ENCODE data around the gene DCST1.
A peak's percentile ranks its signal among the peaks of the same experiment; 100 is the strongest.

DCST1 gene

DNA sequence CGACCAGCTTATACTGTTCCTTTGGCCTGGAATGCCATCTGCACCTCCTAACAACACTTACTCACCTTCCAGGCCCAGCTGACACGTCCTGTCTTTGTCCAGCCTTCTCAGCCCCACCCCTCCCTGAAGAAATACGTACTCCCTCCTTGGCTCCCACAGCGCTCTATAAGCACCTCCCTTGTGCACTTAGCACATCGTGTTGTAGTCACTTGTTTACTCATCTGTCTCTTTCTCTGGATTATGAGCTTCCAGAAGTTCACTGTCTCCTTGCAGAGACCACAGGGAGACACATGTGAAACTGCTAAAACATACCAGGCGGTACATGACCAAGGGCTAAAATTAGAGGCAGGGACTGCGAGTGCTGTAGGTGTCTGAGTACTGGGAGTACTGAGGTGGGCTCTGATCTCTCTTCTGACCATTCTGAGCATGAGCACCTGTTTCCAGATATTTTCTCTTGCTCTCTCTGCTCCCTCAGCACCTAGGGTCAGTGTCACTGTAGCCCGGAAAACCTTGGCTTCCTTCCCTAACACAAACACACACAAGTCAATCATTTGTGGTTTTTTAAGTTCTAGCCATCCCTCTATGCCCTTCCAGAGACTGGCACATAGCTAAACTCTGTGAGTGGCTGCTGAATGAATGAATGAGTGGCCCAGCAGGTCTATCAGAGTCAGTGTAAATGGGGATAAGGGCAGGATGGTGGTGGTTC is 5.1 kb downstream of the DCST1 start:
- WGBS (ENCODE audit: insufficient coverage): 47% methylated on average over 6 of the region's 8 CpGs
- peak in 1 of 3 donors; percentile 17 for DNase-seq

DNA sequence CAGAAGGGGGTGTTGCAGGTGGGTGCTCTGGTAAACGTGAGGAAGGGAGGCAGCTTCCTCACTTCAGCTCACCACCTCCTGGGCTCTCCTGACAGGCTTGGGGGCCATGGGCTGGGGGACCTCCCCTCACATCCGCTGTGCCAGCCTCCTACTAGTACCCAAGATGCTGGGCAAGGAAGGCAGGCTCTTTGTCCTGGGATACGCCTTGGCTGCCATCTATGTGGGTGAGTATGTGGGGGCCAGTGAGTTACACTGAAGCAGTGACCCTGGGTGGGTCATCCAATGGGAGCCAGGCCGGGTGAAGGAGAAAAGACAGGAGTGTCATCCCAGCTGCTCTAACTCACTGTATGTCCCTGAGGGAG is 5.7 kb downstream of the DCST1 start:
- DNase-seq: no peak
- POLR2A ChIA-PET: interaction anchor here (0.6 kb wide), 1 partner anchor 33 kb away, joined by 3 read pairs; no protein-coding TSS in a partner anchor
- Histone ChIP-seq H3K27ac (ENCODE audit: insufficient read depth in 1 of 2, low read depth in 1 of 2, low read length in 2 of 2, poor library complexity in 1 of 2, severe bottlenecking in 2 of 2) (no peak overlapping the region), H3K36me3 (ENCODE audit: control insufficient read depth in 4 of 4, insufficient read depth in 4 of 4, low read length in 3 of 4) (no peaks in the 10 kb centered on the region), H3K4me1 (ENCODE audit: control extremely low read depth in 1 of 4, control insufficient read depth in 4 of 4, insufficient read depth in 4 of 4, low read length in 3 of 4) (peaks cover 5 to 36% (median 14%) of the 10 kb centered on the region in 4 experiments), H3K27me3 (replicated peaks in 2 of 5; ENCODE audit: control insufficient read depth in 4 of 5, insufficient read depth in 5 of 5, low read length in 4 of 5) (no peaks in the 10 kb centered on the region), H3K4me3 (ENCODE audit: control insufficient read depth in 1 of 7, extremely low read depth in 1 of 7, insufficient read depth in 4 of 7, low read depth in 2 of 7, low read length in 6 of 7) (peak overlapping the region in 1 of 7 experiments; percentile 47), H3K9me3 (ENCODE audit: control extremely low read depth in 1 of 5, control insufficient read depth in 4 of 5, insufficient read depth in 2 of 5, low read depth in 1 of 5, low read length in 4 of 5) (no peaks in the 10 kb centered on the region)
- WGBS (ENCODE audit: insufficient coverage): 70% methylated on average over 2 of the region's 4 CpGs
- CTCF ChIA-PET: interaction anchor here (0.7 to 19.3 kb wide), 9 partner anchors 9 to 83 kb away, joined by 3 to 368 read pairs (median 3); partner anchors contain the start of genes ADAM15, EFNA4 and PBXIP1

More for the DNA sequence above, 5.1 kb downstream of the DCST1 start:
- peak overlapping the region in 1 of 7 experiments; percentile 47 for H3K4me3 ChIP-seq (ENCODE audit: control insufficient read depth in 1 of 7, extremely low read depth in 1 of 7, insufficient read depth in 4 of 7, low read depth in 2 of 7, low read length in 6 of 7)
- H3K9me3 ChIP-seq (ENCODE audit: control extremely low read depth in 1 of 5, control insufficient read depth in 4 of 5, insufficient read depth in 2 of 5, low read depth in 1 of 5, low read length in 4 of 5): no peaks in the 10 kb centered on the region
- H3K36me3 ChIP-seq (ENCODE audit: control insufficient read depth in 4 of 4, insufficient read depth in 4 of 4, low read length in 3 of 4): no peaks in the 10 kb centered on the region
- H3K27ac ChIP-seq (ENCODE audit: insufficient read depth in 1 of 2, low read depth in 1 of 2, low read length in 2 of 2, poor library complexity in 1 of 2, severe bottlenecking in 2 of 2): no peak overlapping the region
- ChIA-PET POLR2A (interaction anchor here (0.6 kb wide), 1 partner anchor 33 kb away, joined by 3 read pairs; no protein-coding TSS in a partner anchor), CTCF (interaction anchor here (0.7 to 19.3 kb wide), 10 partner anchors 9 to 83 kb away, joined by 3 to 368 read pairs (median 3); partner anchors contain the start of genes ADAM15, EFNA4, PBXIP1 and PYGO2)
- peaks cover 5 to 36% (median 14%) of the 10 kb centered on the region in 4 experiments for H3K4me1 ChIP-seq (ENCODE audit: control extremely low read depth in 1 of 4, control insufficient read depth in 4 of 4, insufficient read depth in 4 of 4, low read length in 3 of 4)
- no peaks in the 10 kb centered on the region for H3K27me3 ChIP-seq (replicated peaks in 2 of 5; ENCODE audit: control insufficient read depth in 4 of 5, insufficient read depth in 5 of 5, low read length in 4 of 5)

DNA sequence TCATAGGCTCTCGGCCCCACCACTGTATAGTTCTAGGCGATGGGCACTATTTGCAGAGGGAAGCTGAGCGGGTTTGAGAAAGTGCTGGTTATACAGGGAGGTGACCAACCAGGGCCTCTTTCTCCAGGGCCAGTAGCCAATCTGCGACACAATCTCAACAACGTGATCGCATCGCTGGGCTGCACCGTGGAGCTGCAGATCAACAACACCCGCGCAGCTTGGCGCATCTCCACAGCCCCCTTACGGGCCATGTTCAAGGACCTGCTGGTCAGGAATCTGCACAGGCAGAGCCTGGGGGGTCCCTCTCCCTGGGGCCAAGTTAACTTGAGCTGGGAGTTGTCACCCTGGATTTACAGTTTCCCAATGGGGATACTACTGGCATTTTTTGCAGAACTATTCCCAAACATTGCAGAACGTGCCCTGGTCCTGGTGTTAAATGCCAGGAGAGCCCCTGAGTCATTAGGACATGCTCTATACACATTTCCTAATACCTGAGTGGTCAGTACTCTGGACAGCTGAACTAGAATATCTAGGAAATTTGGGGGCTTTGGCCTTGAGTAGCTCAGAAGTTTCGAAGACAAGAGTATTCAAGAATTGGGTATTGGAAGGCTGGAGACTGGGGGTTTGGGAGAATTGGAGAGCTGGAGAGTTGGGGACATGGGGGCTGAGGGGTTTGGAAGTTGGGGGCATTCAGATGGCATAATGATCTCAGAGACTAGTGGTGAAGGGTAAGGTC is 6.9 kb downstream of the DCST1 start:
- Histone ChIP-seq H3K27ac (ENCODE audit: insufficient read depth in 1 of 2, low read depth in 1 of 2, low read length in 2 of 2, poor library complexity in 1 of 2, severe bottlenecking in 2 of 2) (no peak overlapping the region), H3K36me3 (ENCODE audit: control insufficient read depth in 4 of 4, insufficient read depth in 4 of 4, low read length in 3 of 4) (no peaks in the 10 kb centered on the region), H3K4me1 (ENCODE audit: control extremely low read depth in 1 of 4, control insufficient read depth in 4 of 4, insufficient read depth in 4 of 4, low read length in 3 of 4) (peaks cover 8 to 46% (median 24%) of the 10 kb centered on the region in 4 experiments), H3K27me3 (replicated peaks in 2 of 5; ENCODE audit: control insufficient read depth in 4 of 5, insufficient read depth in 5 of 5, low read length in 4 of 5) (no peaks in the 10 kb centered on the region), H3K9me3 (ENCODE audit: control extremely low read depth in 1 of 5, control insufficient read depth in 4 of 5, insufficient read depth in 2 of 5, low read depth in 1 of 5, low read length in 4 of 5) (no peaks in the 10 kb centered on the region), H3K4me3 (ENCODE audit: control insufficient read depth in 1 of 7, extremely low read depth in 1 of 7, insufficient read depth in 4 of 7, low read depth in 2 of 7, low read length in 6 of 7) (no peak overlapping the region)
- ChIA-PET CTCF (interaction anchor here (1.0 to 19.3 kb wide), 7 partner anchors 10 to 97 kb away, joined by 3 to 368 read pairs (median 5); partner anchors contain the start of genes ADAM15 and EFNA4), POLR2A (interaction anchor here (0.6 kb wide), 1 partner anchor 556 kb away, joined by 5 read pairs; no protein-coding TSS in a partner anchor)
- WGBS (ENCODE audit: insufficient coverage): 98% methylated on average over 13 of the region's 14 CpGs
- DNase-seq: no peak

DNA sequence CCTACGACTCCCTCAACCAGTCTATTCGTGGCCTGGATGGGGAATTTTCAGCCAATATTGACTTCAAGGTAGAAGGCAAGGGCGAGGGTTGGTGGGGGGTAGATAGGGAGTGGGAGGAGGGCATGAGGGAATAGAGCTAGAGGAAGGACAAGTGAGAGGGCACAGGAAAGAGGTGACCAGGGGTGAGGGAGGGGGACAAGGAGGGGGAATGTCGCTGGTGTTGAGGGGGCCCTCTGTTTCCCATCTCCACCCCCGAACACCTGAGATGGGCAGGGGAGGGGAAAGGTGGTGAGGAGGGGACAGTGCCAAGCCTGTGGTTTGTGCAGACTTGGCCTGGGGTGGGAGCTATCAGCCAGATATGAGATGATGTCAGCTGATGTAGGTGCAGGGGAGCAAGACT is 9.2 kb downstream of the DCST1 start:
- POLR2A ChIA-PET: no interaction called here

DNA sequence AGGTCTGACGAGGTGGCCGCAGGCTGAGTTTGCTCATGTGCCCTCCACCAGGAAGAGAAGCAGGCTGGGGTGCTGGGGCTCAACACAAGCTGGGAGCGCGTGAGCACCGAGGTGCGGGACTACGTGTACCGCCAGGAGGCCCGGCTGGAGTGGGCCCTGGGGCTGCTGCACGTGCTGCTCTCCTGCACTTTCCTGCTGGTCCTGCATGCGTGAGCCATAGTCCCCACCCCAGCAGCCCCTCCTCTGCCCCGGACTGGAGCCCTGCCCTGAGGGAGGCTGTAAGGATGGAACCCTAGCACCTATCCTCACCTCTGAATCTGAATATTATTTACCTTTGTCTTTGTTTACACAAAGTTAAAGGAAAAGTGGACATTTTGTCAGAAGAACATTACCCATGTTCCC is 9.7 kb downstream of the DCST1 start:
- Histone ChIP-seq H3K4me1 (ENCODE audit: control extremely low read depth in 1 of 4, control insufficient read depth in 4 of 4, insufficient read depth in 4 of 4, low read length in 3 of 4) (peaks cover 8 to 28% (median 23%) of the 10 kb centered on the region in 4 experiments), H3K27me3 (replicated peaks in 2 of 5; ENCODE audit: control insufficient read depth in 4 of 5, insufficient read depth in 5 of 5, low read length in 4 of 5) (no peaks in the 10 kb centered on the region), H3K4me3 (ENCODE audit: control insufficient read depth in 1 of 7, extremely low read depth in 1 of 7, insufficient read depth in 4 of 7, low read depth in 2 of 7, low read length in 6 of 7) (no peak overlapping the region), H3K36me3 (ENCODE audit: control insufficient read depth in 4 of 4, insufficient read depth in 4 of 4, low read length in 3 of 4) (no peaks in the 10 kb centered on the region), H3K9me3 (ENCODE audit: control extremely low read depth in 1 of 5, control insufficient read depth in 4 of 5, insufficient read depth in 2 of 5, low read depth in 1 of 5, low read length in 4 of 5) (no peaks in the 10 kb centered on the region), H3K27ac (ENCODE audit: insufficient read depth in 1 of 2, low read depth in 1 of 2, low read length in 2 of 2, poor library complexity in 1 of 2, severe bottlenecking in 2 of 2) (no peak overlapping the region)
- POLR2A ChIA-PET: no interaction called here
- 97% methylated on average over 10 of the region's 12 CpGs for WGBS (ENCODE audit: insufficient coverage)
- no peak for DNase-seq
- CTCF ChIA-PET: interaction anchor here (0.8 to 19.3 kb wide), 13 partner anchors 9 to 374 kb away, joined by 3 to 368 read pairs (median 8); partner anchors contain the start of genes ADAM15, DCST1, DCST2 and EFNA4

More for the DNA sequence above, 9.2 kb downstream of the DCST1 start:
- Histone ChIP-seq H3K27me3 (replicated peaks in 2 of 5; ENCODE audit: control insufficient read depth in 4 of 5, insufficient read depth in 5 of 5, low read length in 4 of 5) (no peaks in the 10 kb centered on the region), H3K9me3 (ENCODE audit: control extremely low read depth in 1 of 5, control insufficient read depth in 4 of 5, insufficient read depth in 2 of 5, low read depth in 1 of 5, low read length in 4 of 5) (no peaks in the 10 kb centered on the region), H3K27ac (ENCODE audit: insufficient read depth in 1 of 2, low read depth in 1 of 2, low read length in 2 of 2, poor library complexity in 1 of 2, severe bottlenecking in 2 of 2) (no peak overlapping the region), H3K4me1 (ENCODE audit: control extremely low read depth in 1 of 4, control insufficient read depth in 4 of 4, insufficient read depth in 4 of 4, low read length in 3 of 4) (peaks cover 8 to 33% (median 23%) of the 10 kb centered on the region in 4 experiments), H3K36me3 (ENCODE audit: control insufficient read depth in 4 of 4, insufficient read depth in 4 of 4, low read length in 3 of 4) (no peaks in the 10 kb centered on the region), H3K4me3 (ENCODE audit: control insufficient read depth in 1 of 7, extremely low read depth in 1 of 7, insufficient read depth in 4 of 7, low read depth in 2 of 7, low read length in 6 of 7) (no peak overlapping the region)
- 93% methylated on average over 2 of the region's 5 CpGs for WGBS (ENCODE audit: insufficient coverage)
- no peak for DNase-seq
- CTCF ChIA-PET: interaction anchor here (0.7 to 19.3 kb wide), 8 partner anchors 10 to 552 kb away, joined by 3 to 368 read pairs (median 8); partner anchors contain the start of genes ADAM15, DCST1, DCST2 and EFNA4

DNA sequence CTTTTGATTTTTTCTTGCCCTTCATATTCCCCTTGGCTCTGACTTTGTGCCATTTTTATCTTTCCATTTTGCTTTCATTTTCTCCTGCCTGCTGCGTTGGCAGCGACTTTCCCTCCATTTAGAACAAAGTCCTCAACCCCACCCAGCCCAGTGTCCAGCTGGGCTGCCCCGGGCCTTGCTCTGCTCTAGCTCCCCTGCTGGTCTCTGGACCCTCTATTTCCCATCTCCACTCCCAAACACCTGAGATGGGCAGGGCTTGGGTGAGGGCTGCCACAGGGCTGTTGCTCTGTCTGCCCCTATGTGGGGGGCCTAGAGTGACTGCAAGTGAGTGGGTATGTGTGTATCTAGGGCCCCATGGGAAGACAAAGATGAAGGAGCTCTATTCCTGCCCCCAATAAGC is 10.2 kb downstream of the DCST1 start:
- POLR2A ChIA-PET: no interaction called here
- H3K27me3 ChIP-seq (replicated peaks in 2 of 5; ENCODE audit: control insufficient read depth in 4 of 5, insufficient read depth in 5 of 5, low read length in 4 of 5): no peaks in the 10 kb centered on the region
- H3K36me3 ChIP-seq (ENCODE audit: control insufficient read depth in 4 of 4, insufficient read depth in 4 of 4, low read length in 3 of 4): no peaks in the 10 kb centered on the region
- H3K27ac ChIP-seq (ENCODE audit: insufficient read depth in 1 of 2, low read depth in 1 of 2, low read length in 2 of 2, poor library complexity in 1 of 2, severe bottlenecking in 2 of 2): no peak overlapping the region
- no peaks in the 10 kb centered on the region for H3K9me3 ChIP-seq (ENCODE audit: control extremely low read depth in 1 of 5, control insufficient read depth in 4 of 5, insufficient read depth in 2 of 5, low read depth in 1 of 5, low read length in 4 of 5)
- H3K4me3 ChIP-seq (ENCODE audit: control insufficient read depth in 1 of 7, extremely low read depth in 1 of 7, insufficient read depth in 4 of 7, low read depth in 2 of 7, low read length in 6 of 7): no peak overlapping the region
- CTCF ChIA-PET: interaction anchor here (0.8 to 19.3 kb wide), 18 partner anchors 9 to 484 kb away, joined by 3 to 368 read pairs (median 8); partner anchors contain the start of genes ADAM15, DCST1, DCST2 and EFNA4
- peaks cover 6 to 23% (median 18%) of the 10 kb centered on the region in 4 experiments for H3K4me1 ChIP-seq (ENCODE audit: control extremely low read depth in 1 of 4, control insufficient read depth in 4 of 4, insufficient read depth in 4 of 4, low read length in 3 of 4)
- WGBS (ENCODE audit: insufficient coverage): no CpG with 5 or more reads among the region's 3 CpGs
- DNase-seq: no peak
